ENCODE measurements around the gene RGS11. TPM values are rescaled to one million over a fixed set of nuclear protein-coding genes. Genes with fewer than 3 reads are reported as not detected.
"Not testable (repeated sequence)": the region's sequence is repeated elsewhere in the genome, so short reads cannot be mapped to it uniquely, and the experiment has no call there.

The RGS11 gene
- total RNA-seq, 1 donor from 2014 or later, result 0.20 TPM

DNA sequence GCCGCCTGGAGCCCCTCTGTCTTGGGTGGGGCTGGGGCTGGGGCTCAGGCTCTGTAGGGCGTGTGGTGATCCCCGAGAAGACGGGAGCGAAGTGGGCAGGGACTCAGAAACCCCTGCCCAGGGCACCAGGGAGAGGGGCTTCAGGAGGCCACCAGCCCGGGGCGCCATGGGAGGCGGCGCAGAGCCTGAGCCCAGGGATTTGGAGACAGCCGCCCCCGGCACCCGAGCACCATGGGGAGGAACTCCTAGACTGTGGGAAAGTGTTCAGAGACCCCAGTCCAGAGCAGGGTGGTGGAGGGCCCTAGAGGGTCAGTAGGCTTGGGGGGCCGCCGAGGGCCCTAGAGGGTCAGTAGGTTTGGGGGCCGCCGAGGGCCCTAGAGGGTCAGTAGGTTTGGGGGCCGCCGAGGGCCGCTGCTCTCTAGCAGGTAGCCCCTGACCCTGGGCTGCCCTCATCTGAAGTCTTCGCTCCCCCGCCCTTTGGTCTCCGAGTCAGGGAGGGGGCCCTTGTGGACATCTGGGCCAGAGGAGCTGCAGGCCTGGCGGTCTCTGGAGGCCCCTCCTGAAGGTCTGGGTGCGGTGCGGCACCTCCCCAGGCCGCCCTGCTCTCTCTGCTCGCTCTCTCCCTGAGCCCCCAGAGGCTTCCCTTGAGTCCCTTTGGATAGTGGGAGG lies 5.4 kb upstream of the RGS11 start:
- no peak for DNase-seq (ENCODE audit: low read depth in 2 of 2)

DNA sequence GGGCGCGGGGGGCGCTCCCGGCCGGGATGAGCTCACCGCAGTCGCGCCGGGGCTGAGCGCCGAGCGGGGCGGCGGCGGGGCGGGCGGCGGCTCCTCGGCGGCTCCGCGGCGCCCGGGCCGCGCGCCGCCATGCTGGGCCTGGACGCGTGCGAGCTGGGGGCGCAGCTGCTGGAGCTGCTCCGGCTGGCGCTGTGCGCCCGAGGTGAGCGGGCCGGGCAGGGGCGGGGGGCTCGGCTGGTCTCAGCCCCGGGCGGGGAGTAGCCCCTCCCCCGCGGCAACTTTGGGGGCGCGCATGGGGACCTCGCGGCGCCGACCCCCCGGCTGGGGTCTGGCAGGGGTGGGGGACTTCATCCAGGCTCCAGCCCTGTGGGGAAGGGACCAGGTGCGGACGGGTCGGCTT lies 4.8 kb upstream of the RGS11 start, which contains the start of gene ARHGDIG:
Gene ARHGDIG (plus strand): TSS at position 40 of the 400 bp plus-strand sequence. CDS start 90 bp downstream, at position 130.
- DNase-seq (ENCODE audit: low read depth in 2 of 2), result no peak

DNA sequence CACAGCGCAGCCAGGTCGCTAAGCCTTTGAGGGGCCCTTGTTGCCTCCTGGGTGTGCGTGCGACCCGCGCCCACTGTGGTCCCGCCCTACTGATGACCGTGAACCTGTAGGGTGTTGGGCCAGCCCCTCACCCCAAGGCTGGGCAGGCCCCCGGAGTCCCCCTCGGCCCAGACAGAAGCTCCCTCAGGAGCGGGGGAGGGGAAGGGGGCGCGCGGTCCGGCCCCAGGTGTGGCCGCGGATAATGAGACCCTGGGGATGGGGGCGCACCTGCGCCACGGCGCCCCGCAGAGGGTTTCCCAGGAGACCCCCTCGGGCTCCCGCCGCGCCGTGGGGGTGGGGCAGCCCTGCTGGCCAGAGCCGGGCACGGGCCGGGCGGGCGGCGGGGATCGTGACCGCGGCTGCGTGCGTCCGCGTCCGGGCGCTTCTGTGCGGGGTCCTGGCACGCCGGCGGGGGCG lies 4.3 kb upstream of the RGS11 start:
- DNase-seq (ENCODE audit: low read depth in 2 of 2), result no peak

DNA sequence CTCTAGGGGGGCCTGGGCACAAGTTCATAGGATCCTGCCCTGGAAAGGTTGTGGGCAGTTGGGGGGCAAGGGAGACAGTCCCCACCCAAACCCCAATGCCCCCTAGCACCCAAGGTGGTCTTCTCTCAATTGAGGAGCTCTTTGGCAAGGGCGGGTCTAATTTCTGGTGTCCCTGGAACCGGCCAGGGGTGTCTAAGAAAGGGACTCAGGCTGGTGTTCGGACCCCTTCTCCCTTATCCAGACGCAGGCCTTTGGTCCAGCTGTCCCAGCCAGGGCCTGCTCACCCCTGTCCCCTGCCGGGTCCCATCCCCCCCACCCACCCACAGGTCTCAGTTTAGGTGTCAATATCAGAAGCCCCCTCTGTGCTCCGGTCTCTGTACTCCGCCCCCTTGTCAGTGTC lies 3.8 kb upstream of the RGS11 start:
- DNase-seq (ENCODE audit: low read depth in 2 of 2), result no peak

DNA sequence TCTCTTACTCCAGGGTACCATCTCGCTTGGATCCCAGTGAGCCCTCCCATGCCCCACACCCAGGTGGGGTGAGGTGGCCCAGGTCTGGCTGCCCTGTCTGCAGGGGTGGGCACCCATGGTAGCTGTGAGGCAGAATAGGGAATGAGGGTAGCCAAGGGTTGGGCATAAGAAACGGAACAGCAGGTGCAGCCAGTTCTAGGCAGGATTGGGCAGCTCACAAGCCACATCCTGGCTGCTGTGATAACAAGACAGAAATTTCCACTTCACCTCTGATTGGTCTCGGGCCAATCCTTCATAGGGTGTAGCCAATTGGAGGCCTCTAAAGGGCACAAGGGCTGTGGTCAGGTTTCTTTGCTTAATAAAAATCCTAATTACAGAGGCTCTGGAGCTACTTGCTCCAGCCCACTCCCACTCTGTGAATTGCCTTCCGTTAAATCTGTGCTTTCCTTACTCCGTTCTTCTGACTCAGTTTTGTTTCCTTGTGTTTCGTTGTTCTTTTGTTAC lies 3.2 kb upstream of the RGS11 start:
- DNase-seq (ENCODE audit: low read depth in 2 of 2), result peak; percentile 38 to 44

DNA sequence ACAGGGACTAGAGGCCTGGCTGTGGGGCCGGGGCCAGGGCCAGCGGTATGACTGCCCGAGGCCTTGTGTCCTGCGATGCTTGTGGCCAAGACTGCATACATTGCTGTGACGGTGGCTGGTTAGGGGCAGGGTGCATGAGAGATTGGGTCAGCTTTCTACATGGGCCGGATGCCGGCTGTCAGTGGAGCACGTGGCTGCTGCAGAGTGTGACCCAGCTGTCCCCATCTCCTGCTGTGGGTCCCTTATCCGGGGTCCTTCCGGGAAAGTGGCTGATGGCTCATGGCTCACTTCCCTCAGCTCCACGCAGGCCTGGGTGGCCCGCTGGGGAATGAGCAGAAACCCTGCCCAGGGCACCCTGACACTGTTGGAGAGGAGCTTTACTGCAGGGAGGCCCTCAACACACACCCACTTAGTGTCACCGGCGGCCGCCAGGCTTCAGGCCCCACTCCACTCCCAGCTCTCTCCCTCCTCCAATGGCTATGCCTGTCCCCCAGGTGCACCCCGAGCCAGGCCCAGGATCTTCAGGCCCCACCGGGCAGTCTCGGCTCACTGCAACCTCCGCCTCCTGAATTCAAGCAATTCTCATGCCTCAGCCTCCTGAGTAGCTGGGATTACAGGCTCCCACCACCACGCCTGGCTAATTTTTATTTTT lies 808 bp upstream of the RGS11 start:
- DNase-seq (ENCODE audit: low read depth in 2 of 2), result no peak

DNA sequence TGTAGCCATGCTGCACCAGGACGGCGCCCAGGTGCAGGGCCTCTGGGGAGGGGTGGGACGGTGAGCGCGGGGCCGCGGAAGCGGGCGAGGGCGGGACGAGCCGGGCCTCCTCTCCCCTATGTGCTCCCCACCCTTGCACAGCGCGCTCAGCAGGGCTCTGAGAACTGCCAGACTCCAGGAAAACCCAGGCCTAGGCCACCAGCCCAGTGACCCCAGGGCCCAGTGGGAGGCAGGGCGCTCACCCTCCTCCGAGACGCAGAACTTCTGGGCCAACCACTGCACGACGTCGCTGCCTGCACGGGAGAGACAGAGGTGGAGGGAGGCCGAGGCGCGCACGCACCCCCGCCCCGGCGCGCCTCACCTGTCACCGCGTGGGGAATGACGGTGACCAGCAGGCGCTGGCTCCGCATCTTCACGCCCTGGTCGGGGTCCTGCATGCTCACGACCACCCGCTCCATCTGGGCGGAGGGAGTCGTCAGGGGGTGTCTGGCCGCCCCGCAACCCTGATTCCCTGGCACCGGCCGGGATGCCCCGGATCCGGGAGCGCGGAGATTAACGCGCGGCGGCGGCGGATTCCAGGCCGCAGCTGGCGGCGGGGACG lies 603 bp downstream of the RGS11 start:
- no peak for DNase-seq (ENCODE audit: low read depth in 2 of 2)

DNA sequence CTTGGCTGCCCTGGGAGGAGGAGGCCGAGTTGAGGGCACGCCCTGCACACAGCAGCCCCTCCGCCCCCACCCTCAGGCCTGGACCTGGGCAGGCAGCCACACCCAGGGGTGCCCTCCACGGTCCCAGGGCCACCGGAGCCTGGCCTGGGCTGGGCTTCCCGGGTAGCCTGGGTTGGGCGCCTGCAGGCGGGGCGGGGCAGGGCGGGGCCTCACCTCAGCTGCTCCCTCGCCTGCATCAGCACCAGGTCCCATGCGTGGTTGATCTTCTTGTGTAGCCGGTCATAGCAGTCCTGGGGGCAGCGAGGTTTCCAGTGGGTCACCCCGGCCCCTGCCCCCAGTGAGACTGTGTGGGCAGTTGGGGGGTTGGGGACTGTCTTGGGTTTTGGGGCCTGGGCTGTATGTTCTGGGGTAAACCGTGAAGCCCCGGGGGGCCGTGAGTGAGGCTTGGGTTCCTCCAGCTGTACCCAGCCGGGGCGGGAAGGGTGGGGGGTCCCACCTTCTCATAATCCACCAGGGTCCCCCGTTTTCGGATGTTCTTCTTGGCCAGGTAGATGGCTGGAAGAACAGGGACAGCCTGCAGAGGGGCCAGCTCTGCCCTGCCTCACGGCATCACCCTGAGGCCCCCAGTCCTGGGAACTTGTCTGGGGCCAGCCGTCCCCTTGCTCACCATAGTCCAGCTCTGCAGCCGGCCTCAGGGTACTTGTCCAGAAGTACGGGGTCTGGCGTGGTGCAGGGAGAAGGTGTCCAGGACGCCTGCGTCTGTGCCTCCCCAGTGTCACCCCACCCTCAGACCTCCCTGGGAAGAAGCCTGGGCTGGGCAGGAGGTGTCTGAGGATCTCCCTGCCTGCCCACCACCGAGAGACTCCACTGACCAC lies 2.0 kb downstream of the RGS11 start:
- DNase-seq (ENCODE audit: low read depth in 2 of 2), result no peak

DNA sequence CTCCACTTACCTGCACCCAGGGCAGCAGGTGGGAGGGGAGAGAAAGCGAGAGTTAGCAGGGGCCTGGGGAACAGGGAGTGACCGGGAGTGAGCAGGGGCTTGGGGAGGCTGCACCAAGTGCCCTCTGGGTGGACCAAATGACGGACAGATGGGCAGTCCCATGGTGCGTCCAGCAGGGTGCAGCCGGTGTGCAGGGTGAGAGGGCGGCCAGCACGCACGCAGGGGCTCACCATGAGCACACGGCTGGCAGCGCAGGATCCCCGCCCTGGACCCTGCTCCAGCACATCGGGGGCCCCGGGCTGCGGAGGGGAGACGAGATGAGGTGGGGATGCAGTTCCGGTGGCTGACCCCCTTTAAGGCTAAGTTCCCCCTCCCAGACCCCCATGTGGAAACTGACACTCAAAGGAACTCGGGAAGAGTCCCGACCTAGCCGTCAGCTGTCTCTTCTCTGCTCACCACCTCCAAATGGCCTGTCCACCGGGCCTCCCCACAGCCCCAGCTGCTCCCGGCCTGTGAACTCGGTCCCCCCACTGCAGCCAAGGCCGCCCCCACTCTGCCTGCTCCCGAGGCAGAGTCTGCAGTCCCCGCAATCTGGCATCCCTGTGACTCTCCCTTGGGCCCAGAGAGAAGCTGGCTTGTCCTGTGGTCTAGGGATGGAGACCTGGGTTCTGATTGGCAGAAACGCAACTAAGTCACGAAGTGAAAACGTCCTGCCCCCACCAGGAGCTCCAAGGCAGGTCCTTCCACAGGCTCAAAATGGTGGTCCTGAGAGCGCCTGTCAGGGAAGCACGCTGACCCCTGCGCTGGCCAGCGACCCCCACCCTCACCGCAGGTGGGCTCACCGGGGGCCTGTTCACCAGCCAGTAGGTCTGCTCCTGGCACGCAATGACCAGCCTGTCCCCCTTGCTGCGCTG lies 2.9 kb downstream of the RGS11 start:
- no peak for DNase-seq (ENCODE audit: low read depth in 2 of 2)

DNA sequence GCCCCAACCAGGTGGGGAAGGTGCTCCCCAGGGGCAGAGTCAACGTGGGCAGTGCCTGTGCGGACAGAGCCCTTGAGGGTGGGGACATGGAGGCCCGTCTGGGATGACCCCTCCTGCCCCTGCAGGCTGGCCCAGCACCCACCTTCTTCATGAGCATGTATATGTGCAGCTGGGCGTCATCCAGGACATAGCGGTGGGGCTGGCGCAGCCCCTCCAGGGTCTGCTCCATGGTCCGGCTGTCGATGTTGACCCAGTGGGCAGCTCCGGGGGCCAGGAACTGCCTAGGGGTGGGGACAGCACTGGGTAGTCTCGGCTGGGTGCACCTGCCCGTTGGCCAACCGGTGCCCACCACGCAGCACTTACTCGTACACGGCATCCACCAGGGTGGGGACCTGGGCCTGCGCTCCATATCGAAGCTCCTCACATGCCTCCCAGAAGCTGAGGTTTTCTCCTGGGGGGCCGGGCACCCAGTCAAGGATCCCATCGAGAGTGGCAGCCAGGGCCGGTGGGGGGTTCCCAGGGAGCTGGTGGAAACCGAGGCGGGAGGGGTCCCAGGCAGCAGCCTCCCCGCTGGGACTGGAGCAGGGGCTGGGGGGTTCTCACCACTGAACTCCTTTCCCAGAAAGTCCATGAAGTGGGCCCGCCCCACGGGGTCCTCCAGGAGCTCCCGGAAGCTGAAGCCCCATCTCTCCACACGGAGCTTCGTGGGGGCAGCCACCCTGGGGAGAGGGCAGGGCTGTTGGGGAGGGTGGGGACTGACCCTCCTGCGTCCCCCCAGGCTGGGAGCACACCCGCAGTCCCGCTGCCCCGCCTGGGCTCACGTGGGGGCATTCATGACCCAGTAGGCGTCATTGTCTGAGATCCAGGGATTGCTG lies 5.1 kb downstream of the RGS11 start:
- DNase-seq (ENCODE audit: low read depth in 2 of 2), result no peak

DNA sequence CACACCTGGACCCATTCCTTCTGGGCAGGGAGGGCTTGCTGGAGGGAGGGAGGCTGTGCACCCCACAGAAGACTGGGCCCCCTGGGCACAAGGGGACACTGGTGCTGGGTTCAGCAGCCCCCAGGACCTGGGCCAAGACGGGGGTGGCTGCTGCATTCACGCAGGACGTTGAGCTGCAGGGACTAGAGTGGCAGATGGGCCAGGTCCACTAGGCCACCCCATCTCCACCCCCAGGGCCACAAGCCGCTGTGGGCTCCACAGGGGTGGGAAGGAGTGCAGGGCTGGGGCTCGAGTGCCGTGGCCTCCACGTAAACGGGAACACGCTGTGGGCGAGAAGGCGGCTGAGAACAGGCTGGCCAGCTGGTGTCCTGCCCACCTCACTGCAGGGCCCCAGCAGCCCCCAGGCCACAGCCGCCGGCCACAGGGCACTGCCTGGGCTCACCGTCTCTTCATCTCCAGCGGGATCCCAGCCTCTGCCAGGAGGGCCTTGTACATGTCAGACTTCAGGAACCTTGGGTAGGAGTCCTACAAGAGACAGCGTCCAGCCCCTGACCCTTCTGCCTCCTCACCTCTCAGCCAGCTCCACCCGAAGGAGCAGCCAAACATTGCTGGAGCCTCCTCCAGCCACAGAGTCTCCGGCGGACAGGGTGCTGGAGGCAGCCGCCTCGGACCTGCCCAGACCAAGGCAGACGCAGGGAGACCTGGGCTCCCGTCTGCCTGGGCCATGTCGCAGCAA lies 6.5 kb downstream of the RGS11 start:
- DNase-seq (ENCODE audit: low read depth in 2 of 2), result no peak

DNA sequence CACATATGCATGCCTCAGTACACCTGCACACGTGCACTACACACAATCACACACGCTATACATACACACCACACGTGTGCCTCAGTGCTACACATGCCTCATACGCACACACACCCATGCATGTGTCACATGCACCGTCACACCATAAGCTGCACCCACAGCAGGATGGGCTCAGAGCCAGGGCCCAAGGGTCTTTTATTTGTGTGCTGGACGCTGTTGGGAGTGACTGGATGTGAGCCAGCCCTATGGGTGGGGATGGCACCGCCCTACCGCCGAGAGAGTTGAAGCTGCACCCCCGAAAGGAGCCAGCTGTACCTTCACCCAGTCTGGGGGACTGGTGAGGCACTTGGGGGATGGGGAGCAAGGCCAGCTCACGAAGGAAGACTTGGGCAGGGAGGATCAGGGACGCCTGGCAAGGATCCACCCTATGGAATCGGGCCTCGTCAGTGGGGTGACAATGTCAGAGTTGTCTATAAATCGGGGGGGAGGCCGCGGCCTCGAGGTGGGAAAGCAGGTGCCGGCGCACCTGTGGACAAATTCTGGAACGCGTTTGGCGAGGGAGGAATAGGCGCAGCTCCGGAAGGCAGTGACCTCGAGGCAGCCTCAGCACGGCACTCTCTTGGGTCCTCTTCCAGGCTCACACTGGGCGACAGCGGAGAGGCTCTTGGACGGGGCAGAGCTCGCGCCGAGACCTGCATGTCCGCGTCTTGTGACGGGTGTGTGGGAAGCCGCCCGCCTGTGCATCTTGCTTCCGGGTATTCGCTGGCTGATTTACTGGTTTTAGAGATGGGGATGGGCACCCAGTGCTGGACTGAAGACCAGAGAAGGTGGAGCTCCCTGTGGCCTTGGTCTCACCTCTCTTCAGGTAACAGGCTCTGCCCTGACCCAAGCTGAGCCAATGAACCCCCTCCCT lies 7.3 kb downstream of the RGS11 start:
- DNase-seq (ENCODE audit: low read depth in 2 of 2), result no peak

DNA sequence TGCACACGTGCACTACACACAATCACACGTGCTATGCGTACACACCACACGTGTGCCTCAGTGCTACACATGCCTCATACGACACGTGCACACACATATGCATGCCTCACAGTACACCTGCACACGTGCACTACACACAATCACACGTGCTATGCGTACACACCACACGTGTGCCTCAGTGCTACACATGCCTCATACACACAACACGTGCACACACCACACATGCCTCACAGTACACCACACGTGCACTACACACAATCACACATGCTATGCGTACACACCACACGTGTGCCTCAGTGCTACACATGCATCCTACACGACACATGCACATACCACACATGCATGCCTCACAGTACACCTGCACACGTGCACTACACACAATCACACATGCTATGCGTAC lies 8.2 kb downstream of the RGS11 start:
- not testable (repeated sequence) for DNase-seq (ENCODE audit: low read depth in 2 of 2)

DNA sequence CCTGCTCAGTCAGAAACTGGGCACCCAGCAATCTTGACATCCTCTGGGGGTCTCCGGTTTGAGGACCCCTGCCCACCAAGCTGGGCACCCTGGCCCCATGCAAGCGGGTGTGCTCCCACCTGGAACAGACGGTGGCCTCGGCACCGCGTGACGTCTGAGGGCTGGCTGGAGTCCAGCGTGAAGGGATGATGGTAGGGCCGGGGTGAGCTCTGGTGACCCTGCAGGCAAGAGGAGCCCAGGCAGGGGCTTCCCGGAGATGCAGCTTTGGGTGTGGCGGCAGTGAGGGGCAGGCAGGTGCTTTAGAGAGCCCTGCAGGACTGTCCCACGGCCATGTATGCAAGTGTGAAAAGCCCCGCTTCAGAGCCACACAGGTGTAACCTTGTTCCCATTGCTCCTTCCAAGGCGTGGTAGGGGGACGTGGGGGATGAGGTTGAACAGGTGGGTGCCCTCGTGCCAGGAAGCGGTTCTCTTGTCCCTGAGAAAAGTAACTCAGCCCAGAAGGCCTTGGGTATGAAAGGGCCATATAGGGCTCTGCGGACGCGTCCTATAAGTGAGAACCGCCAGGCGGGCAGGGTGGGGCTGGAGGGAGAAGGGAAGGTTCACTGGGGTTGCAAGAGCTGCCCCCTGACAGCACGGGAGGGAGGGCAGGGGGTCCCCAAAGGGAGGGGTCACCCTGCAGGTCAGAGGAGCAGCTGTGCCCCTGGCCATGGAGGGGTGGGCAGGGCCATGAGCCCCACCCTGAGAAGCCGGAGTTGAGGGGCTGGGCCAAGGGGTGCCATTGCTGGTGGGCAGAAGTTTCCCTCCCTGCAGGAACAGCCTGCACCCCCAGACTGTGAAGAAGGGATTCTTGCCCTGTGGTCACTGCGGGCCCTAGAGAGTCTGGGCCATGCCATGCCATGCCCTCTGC lies 9.2 kb downstream of the RGS11 start:
- DNase-seq (ENCODE audit: low read depth in 2 of 2), result no peak

DNA sequence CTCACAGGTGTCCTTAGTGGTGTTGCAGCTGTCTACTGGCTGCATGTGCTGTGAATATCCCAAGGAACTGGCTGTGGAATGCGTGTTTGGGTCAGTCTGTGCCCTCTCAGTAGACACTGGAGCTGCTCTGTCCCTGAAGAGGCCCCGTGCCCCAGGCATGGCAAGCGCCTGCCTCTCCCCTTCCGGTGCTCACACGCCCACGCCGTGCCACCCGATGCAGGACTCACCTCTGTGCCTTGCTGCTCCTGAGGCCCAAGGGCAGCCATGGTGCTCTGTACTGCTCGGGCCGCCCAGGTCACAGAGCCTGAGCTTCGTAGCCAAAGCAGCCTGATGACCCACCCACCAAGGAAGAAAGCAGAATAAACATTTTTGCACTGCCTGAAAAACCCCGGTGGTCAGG lies 10.0 kb downstream of the RGS11 start:
- no peak for DNase-seq (ENCODE audit: low read depth in 2 of 2)

DNA sequence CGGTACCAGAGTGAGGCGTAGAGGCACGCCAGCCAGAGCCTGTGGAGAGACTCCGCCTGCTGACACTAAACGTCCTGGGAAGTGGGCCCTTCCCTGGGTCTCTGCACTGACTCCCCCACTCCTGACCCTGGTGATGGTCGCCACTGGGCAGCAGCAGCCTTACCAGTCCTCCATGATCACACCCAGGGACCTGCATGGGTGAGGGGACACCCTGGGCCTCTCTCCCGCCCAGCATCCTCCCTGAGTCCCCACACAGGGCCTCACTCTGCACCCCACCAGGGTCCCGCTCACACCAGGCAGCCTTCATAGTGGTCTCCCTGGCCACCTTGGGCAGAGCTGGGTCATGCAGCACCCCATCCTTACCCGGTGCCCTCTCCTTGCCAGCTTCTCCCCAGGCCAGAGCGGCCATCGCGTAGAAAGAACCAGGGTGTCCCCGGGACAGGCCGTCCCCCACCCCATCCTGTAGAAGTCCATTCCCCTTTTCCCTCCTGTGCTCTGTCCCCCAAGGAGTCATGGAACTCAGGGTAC lies 10.7 kb downstream of the RGS11 start:
- DNase-seq (ENCODE audit: low read depth in 2 of 2), result no peak

Measured in lung microvascular endothelial cell (primary cell).